ENCODE data around the gene LTBP2.

LTBP2 gene

GRCh38 chr14:74595006-74595735, 16.9 kb downstream of the LTBP2 start:
- H2AK5ac ChIP-seq (ENCODE audit: low read length): no peak overlapping the region
- no peaks in the 10 kb centered on the region for H3K36me3 ChIP-seq (ENCODE audit: control insufficient read depth in 1 of 2, insufficient read depth in 2 of 2, low read length in 2 of 2)
- no peaks in the 10 kb centered on the region for H3K79me1 ChIP-seq (ENCODE audit: low read length)
- no peak overlapping the region for H4K12ac ChIP-seq (ENCODE audit: low read depth, low read length)
- H3K4me2 ChIP-seq (ENCODE audit: low read length): no peak overlapping the region
- peak overlapping the region; percentile 36 for H4K8ac ChIP-seq (ENCODE audit: low read depth, low read length)
- no peak for DNase-seq
- H2BK5ac ChIP-seq (ENCODE audit: low read depth, low read length, poor library complexity): no peak overlapping the region
- H3K9me3 ChIP-seq (ENCODE audit: insufficient read depth, low read depth, low read length): peaks cover 1% of the 10 kb centered on the region
- no peak overlapping the region for H3K9ac ChIP-seq (ENCODE audit: low read length)
- H3K27me3 ChIP-seq (ENCODE audit: insufficient read depth, low read length): no peaks in the 10 kb centered on the region
- H3K4me1 ChIP-seq (ENCODE audit: control insufficient read depth in 1 of 2, insufficient read depth in 2 of 2, low read length in 2 of 2): peaks cover 11 to 19% of the 10 kb centered on the region in 2 experiments
- H3K14ac ChIP-seq (ENCODE audit: low read length): peak overlapping the region; percentile 33
- no peak overlapping the region for H3K23ac ChIP-seq (ENCODE audit: low read length)
- no peak overlapping the region for H3K18ac ChIP-seq (ENCODE audit: low read length)
- H4K91ac ChIP-seq (ENCODE audit: low read depth, low read length): no peak overlapping the region
- no peak overlapping the region for H3K4me3 ChIP-seq (ENCODE audit: low read depth, low read length)
- H3K79me2 ChIP-seq (ENCODE audit: control insufficient read depth, insufficient read depth, low read length, poor library complexity): no peaks in the 10 kb centered on the region
- no peak overlapping the region for H3K4ac ChIP-seq (ENCODE audit: low read depth, low read length)
- WGBS (ENCODE audit: extremely low coverage, insufficient coverage, insufficient read length): no CpG with 5 or more reads among the region's 15 CpGs
- no peak overlapping the region for H2AFZ ChIP-seq (ENCODE audit: insufficient read depth, low read length, poor library complexity)
- H2BK12ac ChIP-seq (ENCODE audit: low read length): no peak overlapping the region
- H3K27ac ChIP-seq (ENCODE audit: low read depth, low read length): peak overlapping the region; percentile 24
- H2BK120ac ChIP-seq (ENCODE audit: insufficient read depth, low read length, poor library complexity): no peak overlapping the region

GRCh38 chr14:74594606-74595005, 17.4 kb downstream of the LTBP2 start:
- peak overlapping the region; percentile 33 for H3K14ac ChIP-seq (ENCODE audit: low read length)
- no peak overlapping the region for H3K18ac ChIP-seq (ENCODE audit: low read length)
- H3K79me2 ChIP-seq (ENCODE audit: control insufficient read depth, insufficient read depth, low read length, poor library complexity): no peaks in the 10 kb centered on the region
- no peaks in the 10 kb centered on the region for H3K36me3 ChIP-seq (ENCODE audit: control insufficient read depth in 1 of 2, insufficient read depth in 2 of 2, low read length in 2 of 2)
- H4K12ac ChIP-seq (ENCODE audit: low read depth, low read length): no peak overlapping the region
- peak overlapping the region; percentile 24 for H3K27ac ChIP-seq (ENCODE audit: low read depth, low read length)
- peaks cover 1% of the 10 kb centered on the region for H3K9me3 ChIP-seq (ENCODE audit: insufficient read depth, low read depth, low read length)
- no peak overlapping the region for H3K4me3 ChIP-seq (ENCODE audit: low read depth, low read length)
- no peak overlapping the region for H4K91ac ChIP-seq (ENCODE audit: low read depth, low read length)
- H3K4me2 ChIP-seq (ENCODE audit: low read length): no peak overlapping the region
- peak overlapping the region; percentile 36 for H4K8ac ChIP-seq (ENCODE audit: low read depth, low read length)
- WGBS (ENCODE audit: extremely low coverage, insufficient coverage, insufficient read length): no CpG with 5 or more reads among the region's 5 CpGs
- H3K4ac ChIP-seq (ENCODE audit: low read depth, low read length): no peak overlapping the region
- peak overlapping the region; percentile 20 for H2BK12ac ChIP-seq (ENCODE audit: low read length)
- H3K4me1 ChIP-seq (ENCODE audit: control insufficient read depth in 1 of 2, insufficient read depth in 2 of 2, low read length in 2 of 2): peaks cover 11 to 19% of the 10 kb centered on the region in 2 experiments
- H2BK120ac ChIP-seq (ENCODE audit: insufficient read depth, low read length, poor library complexity): no peak overlapping the region
- no peak overlapping the region for H3K23ac ChIP-seq (ENCODE audit: low read length)
- no peaks in the 10 kb centered on the region for H3K27me3 ChIP-seq (ENCODE audit: insufficient read depth, low read length)
- DNase-seq: no peak
- H2BK5ac ChIP-seq (ENCODE audit: low read depth, low read length, poor library complexity): no peak overlapping the region
- no peak overlapping the region for H3K9ac ChIP-seq (ENCODE audit: low read length)
- H2AK5ac ChIP-seq (ENCODE audit: low read length): peak overlapping the region; percentile 36
- no peak overlapping the region for H2AFZ ChIP-seq (ENCODE audit: insufficient read depth, low read length, poor library complexity)
- H3K79me1 ChIP-seq (ENCODE audit: low read length): no peaks in the 10 kb centered on the region

- Histone ChIP-seq H3K18ac (ENCODE audit: low read length) (no peak overlapping the region), H3K4ac (ENCODE audit: low read depth, low read length) (no peak overlapping the region), H3K4me2 (ENCODE audit: low read length) (no peak overlapping the region), H3K9me3 (ENCODE audit: insufficient read depth, low read depth, low read length) (peaks cover under 1% of the 10 kb centered on the region), H3K36me3 (ENCODE audit: control insufficient read depth in 1 of 2, insufficient read depth in 2 of 2, low read length in 2 of 2) (no peaks in the 10 kb centered on the region), H2BK5ac (ENCODE audit: low read depth, low read length, poor library complexity) (no peak overlapping the region), H2AK5ac (ENCODE audit: low read length) (no peak overlapping the region), H3K4me3 (ENCODE audit: low read depth, low read length) (no peak overlapping the region), H2BK12ac (ENCODE audit: low read length) (no peak overlapping the region), H3K14ac (ENCODE audit: low read length) (no peak overlapping the region), H3K79me2 (ENCODE audit: control insufficient read depth, insufficient read depth, low read length, poor library complexity) (no peaks in the 10 kb centered on the region), H2AFZ (ENCODE audit: insufficient read depth, low read length, poor library complexity) (no peak overlapping the region), H2BK120ac (ENCODE audit: insufficient read depth, low read length, poor library complexity) (no peak overlapping the region), H3K4me1 (ENCODE audit: control insufficient read depth in 1 of 2, insufficient read depth in 2 of 2, low read length in 2 of 2) (peaks cover 11 to 19% of the 10 kb centered on the region in 2 experiments), H3K27me3 (ENCODE audit: insufficient read depth, low read length) (no peaks in the 10 kb centered on the region), H3K9ac (ENCODE audit: low read length) (no peak overlapping the region), H4K8ac (ENCODE audit: low read depth, low read length) (no peak overlapping the region), H3K27ac (ENCODE audit: low read depth, low read length) (no peak overlapping the region), H4K91ac (ENCODE audit: low read depth, low read length) (no peak overlapping the region), H3K23ac (ENCODE audit: low read length) (no peak overlapping the region), H3K79me1 (ENCODE audit: low read length) (no peaks in the 10 kb centered on the region), H4K12ac (ENCODE audit: low read depth, low read length) (no peak overlapping the region)
- DNase-seq: no peak
- no CpG with 5 or more reads among the region's 7 CpGs for WGBS (ENCODE audit: extremely low coverage, insufficient coverage, insufficient read length)
Measured at GRCh38 chr14:74594029-74594428, 18.0 kb downstream of the LTBP2 start.

GRCh38 chr14:74593241-74593953, 18.6 kb downstream of the LTBP2 start:
- Histone ChIP-seq H3K79me2 (ENCODE audit: control insufficient read depth, insufficient read depth, low read length, poor library complexity) (no peaks in the 10 kb centered on the region), H3K27me3 (ENCODE audit: insufficient read depth, low read length) (no peaks in the 10 kb centered on the region), H3K23ac (ENCODE audit: low read length) (no peak overlapping the region), H4K8ac (ENCODE audit: low read depth, low read length) (no peak overlapping the region), H3K4me3 (ENCODE audit: low read depth, low read length) (no peak overlapping the region), H3K9me3 (ENCODE audit: insufficient read depth, low read depth, low read length) (no peaks in the 10 kb centered on the region), H3K27ac (ENCODE audit: low read depth, low read length) (no peak overlapping the region), H2BK12ac (ENCODE audit: low read length) (no peak overlapping the region), H3K18ac (ENCODE audit: low read length) (no peak overlapping the region), H3K79me1 (ENCODE audit: low read length) (no peaks in the 10 kb centered on the region), H3K36me3 (ENCODE audit: control insufficient read depth in 1 of 2, insufficient read depth in 2 of 2, low read length in 2 of 2) (no peaks in the 10 kb centered on the region), H3K4me2 (ENCODE audit: low read length) (no peak overlapping the region), H3K9ac (ENCODE audit: low read length) (no peak overlapping the region), H2BK120ac (ENCODE audit: insufficient read depth, low read length, poor library complexity) (no peak overlapping the region), H3K14ac (ENCODE audit: low read length) (no peak overlapping the region), H3K4ac (ENCODE audit: low read depth, low read length) (no peak overlapping the region), H2AFZ (ENCODE audit: insufficient read depth, low read length, poor library complexity) (no peak overlapping the region), H3K4me1 (ENCODE audit: control insufficient read depth in 1 of 2, insufficient read depth in 2 of 2, low read length in 2 of 2) (peaks cover 11 to 19% of the 10 kb centered on the region in 2 experiments), H4K91ac (ENCODE audit: low read depth, low read length) (no peak overlapping the region), H4K12ac (ENCODE audit: low read depth, low read length) (no peak overlapping the region), H2AK5ac (ENCODE audit: low read length) (no peak overlapping the region), H2BK5ac (ENCODE audit: low read depth, low read length, poor library complexity) (no peak overlapping the region)
- DNase-seq: no peak
- no CpG with 5 or more reads among the region's 10 CpGs for WGBS (ENCODE audit: extremely low coverage, insufficient coverage, insufficient read length)

All from trophoblast cell (in vitro differentiated cells and primary cell).